OCI-LY7 (cell line): Measurements from ENCODE around the gene GNG12. TPM values are rescaled to one million over a fixed set of nuclear protein-coding genes. Genes with fewer than 3 reads are reported as not detected.
A peak's percentile ranks its signal among the peaks of the same experiment; 100 is the strongest.

ENCODE experiments used
- BruUV-seq: library from RNA; stranded (reverse); fragments of 400-500 nt; replicated peaks from 2 replicates; lab custom pipeline; 2021; lab: Mats Ljungman, UMichigan
- CTCF ChIA-PET: fragments of 300-600 bp; sonication (Branson Sonifier 250); formaldehyde crosslinking; loops from one replicate; lab custom pipeline; 2022; ENCODE audit warnings: antibody characterized with exemption; ENCODE audit not compliant: unreplicated experiment; lab: Charles Lee
- POLR2A ChIA-PET: fragments of 300-600 bp; sonication (Branson Sonifier 250); formaldehyde crosslinking; loops from one replicate; lab custom pipeline; 2022; ENCODE audit warnings: antibody characterized with exemption; lab: Charles Lee
- DNase-seq: peaks from one replicate; pipeline ENCODE4 v3.0.0-alpha.2; 2015; ENCODE audit warnings: low spot score
- H2AFZ ChIP-seq: fragments of 200-600 bp; sonication (generic), shearing (Covaris generic); 2 replicates; pipeline ENCODE4 v1.6.1; 2014; ENCODE audit warnings: mild to moderate bottlenecking, antibody characterized with exemption, low read length, moderate library complexity
- H3K27ac ChIP-seq: fragments of 200-600 bp; sonication (generic); 2 replicates; pipeline ENCODE4 v1.5.1; 2014; ENCODE audit warnings: mixed run types, low read depth, mild to moderate bottlenecking, moderate library complexity, low read length, inconsistent platforms; ENCODE audit not compliant: poor library complexity, severe bottlenecking
- H3K36me3 ChIP-seq: fragments of 200-600 bp; sonication (generic); 2 replicates; pipeline ENCODE4 v1.6.1; 2014; ENCODE audit warnings: mild to moderate bottlenecking, antibody characterized with exemption, low read length, moderate library complexity, mixed read lengths; ENCODE audit not compliant: insufficient read depth
- H3K4me1 ChIP-seq: fragments of 200-600 bp; sonication (generic); 2 replicates; pipeline ENCODE4 v1.5.1; 2014; ENCODE audit warnings: mild to moderate bottlenecking, low read length; ENCODE audit not compliant: insufficient read depth, poor library complexity, severe bottlenecking
- H3K4me2 ChIP-seq: fragments of 200-600 bp; sonication (generic); 2 replicates; pipeline ENCODE4 v1.6.1; 2014; ENCODE audit warnings: mild to moderate bottlenecking, low read length
- H3K4me3 ChIP-seq: fragments of 200-600 bp; sonication (generic); 2 replicates; pipeline ENCODE4 v1.5.1; 2014; ENCODE audit warnings: mild to moderate bottlenecking, low read depth, low read length; ENCODE audit not compliant: poor library complexity, severe bottlenecking
- H3K79me2 ChIP-seq: fragments of 200-600 bp; sonication (generic); 2 replicates; pipeline ENCODE4 v1.6.1; 2016; ENCODE audit warnings: low read depth, mild to moderate bottlenecking, low read length, moderate library complexity, mixed read lengths; ENCODE audit not compliant: insufficient read depth
- H3K9me2 ChIP-seq: fragments of 200-600 bp; sonication (generic); 2 replicates; pipeline ENCODE4 v1.6.1; 2016; ENCODE audit warnings: mild to moderate bottlenecking, low read length, mixed read lengths; ENCODE audit not compliant: insufficient read depth
- H3K9me3 ChIP-seq: fragments of 200-600 bp; sonication (generic); 2 replicates; pipeline ENCODE4 v1.6.1; 2014; ENCODE audit warnings: mild to moderate bottlenecking, mixed run types, low read length, mixed read lengths
- H4K20me1 ChIP-seq: fragments of 200-600 bp; sonication (generic); 2 replicates; pipeline ENCODE4 v1.6.1; 2014; ENCODE audit warnings: mild to moderate bottlenecking, antibody characterized with exemption, low read length, moderate library complexity, mixed read lengths; ENCODE audit not compliant: insufficient read depth
- CTCF ChIP-seq: fragments of 200-600 bp; sonication (generic); conservative IDR thresholded peaks from 2 replicates; pipeline ENCODE4 v1.5.1; 2014; ENCODE audit warnings: mild to moderate bottlenecking, antibody characterized with exemption, low read length, moderate library complexity, mixed read lengths
- EZH2phosphoT487 ChIP-seq: fragments of 200-600 bp; sonication (generic); IDR thresholded peaks from 2 replicates; pipeline ENCODE4 v1.6.1; 2018; ENCODE audit warnings: low read depth, borderline replicate concordance, mild to moderate bottlenecking, mixed run types, antibody characterized with exemption, low read length, moderate library complexity, mixed read lengths
- intact Hi-C: fragments of 100-400 bp; cut with micrococcal nuclease; formaldehyde crosslinking; loops from one replicate; pipeline ENCODE4 v1.10.0; 2022; ENCODE audit not compliant: unreplicated experiment
- total RNA-seq, 2 experiments: library from RNA; depleted of rRNA in 1 of 2; stranded (reverse); fragments of >200 nt in 1 of 2; shearing (Covaris generic) in 1 of 2; gene quantifications; 2 replicates each; pipeline ENCODE4 v1.2.3, GENCODE V29; 2014 to 2022

The GNG12 gene
- total RNA-seq, 2 experiments from 2014 or later: 0.10 TPM; not detected in 1

GRCh38 chr1:67734323-67734690 lies 99.0 kb downstream of the GNG12 start:
- Histone ChIP-seq H3K9me2 (no peaks in the 10 kb centered on the region), H3K4me3 (peak overlapping the region; percentile 25), H4K20me1 (no peaks in the 10 kb centered on the region), H3K4me2 (peak overlapping the region; percentile 95), H3K9me3 (no peaks in the 10 kb centered on the region), H3K79me2 (peaks cover 11% of the 10 kb centered on the region; the same call in 1 of the 2 replicates), H3K36me3 (no peaks in the 10 kb centered on the region), H3K27ac (peak overlapping the region; percentile 96), H2AFZ (peak overlapping the region; percentile 90), H3K4me1 (peaks cover 62% of the 10 kb centered on the region)
- intact Hi-C loops: loop anchor here (2.0 to 10.0 kb wide), 2 partner anchors 22 to 970 kb away; no protein-coding TSS in a partner anchor
- CTCF ChIA-PET: interaction anchor here (0.6 to 1.7 kb wide), 5 partner anchors 9 to 49 kb away, joined by 3 to 11 read pairs (median 4); partner anchors contain the start of gene GADD45A
- POLR2A ChIA-PET: interaction anchor here (0.8 to 9.0 kb wide), 8 partner anchors 10 to 58 kb away, joined by 3 to 84 read pairs (median 8); partner anchors contain the start of gene GADD45A
- TF ChIP-seq EZH2phosphoT487 (no peak), CTCF (no peak)
- DNase-seq: peak; percentile 61
- no TSS peak for BruUV-seq

GRCh38 chr1:67733681-67734322 lies 99.5 kb downstream of the GNG12 start:
- no TSS peak for BruUV-seq
- DNase-seq: peak; percentile 55
- POLR2A ChIA-PET: interaction anchor here (0.8 to 9.0 kb wide), 9 partner anchors 10 to 58 kb away, joined by 3 to 84 read pairs (median 10); partner anchors contain the start of gene GADD45A
- Histone ChIP-seq H3K27ac (peak overlapping the region; percentile 96), H3K4me3 (peak overlapping the region; percentile 25), H3K9me3 (no peaks in the 10 kb centered on the region), H3K4me2 (peak overlapping the region; percentile 95), H3K36me3 (no peaks in the 10 kb centered on the region), H3K79me2 (peaks cover 11% of the 10 kb centered on the region; the same call in 1 of the 2 replicates), H2AFZ (peak overlapping the region; percentile 90), H4K20me1 (no peaks in the 10 kb centered on the region), H3K4me1 (peaks cover 60% of the 10 kb centered on the region), H3K9me2 (no peaks in the 10 kb centered on the region)
- intact Hi-C loops: loop anchor here (2.0 to 10.0 kb wide), 2 partner anchors 21 to 969 kb away; no protein-coding TSS in a partner anchor
- TF ChIP-seq CTCF: no peak
- no peak for TF ChIP-seq EZH2phosphoT487
- CTCF ChIA-PET: interaction anchor here (0.6 to 1.7 kb wide), 6 partner anchors 9 to 33 kb away, joined by 3 to 6 read pairs (median 4); no protein-coding TSS in a partner anchor
